IPS-NIHi7 (cell line): ENCODE data around the gene NT5C2.
A peak's percentile ranks its signal among the peaks of the same experiment; 100 is the strongest.

ENCODE experiments used
- DNase-seq: peaks from one replicate; pipeline ENCODE4 v3.0.0; 2012; ENCODE audit warnings: mixed read lengths; ENCODE audit errors: extremely low spot score

The NT5C2 gene

DNA sequence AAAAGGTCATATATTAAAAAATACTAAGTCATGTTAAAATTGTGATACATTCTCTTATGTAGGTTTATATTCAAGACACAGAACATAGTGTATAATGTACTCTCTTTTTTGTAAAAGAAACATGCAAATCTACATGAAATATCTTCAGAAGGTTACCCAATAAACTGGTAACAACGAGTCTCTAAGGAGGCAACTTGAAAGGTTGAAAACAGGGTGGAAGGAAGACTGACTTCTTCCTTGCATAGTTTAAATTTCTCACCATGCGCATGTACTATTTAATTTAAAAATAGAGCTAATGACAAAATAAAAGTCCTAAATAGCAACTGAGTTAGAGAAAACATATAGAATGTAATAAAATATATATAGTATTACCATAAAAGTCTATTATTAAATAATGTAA lies 132.5 kb downstream of the NT5C2 start:
- DNase-seq, result no peak

DNA sequence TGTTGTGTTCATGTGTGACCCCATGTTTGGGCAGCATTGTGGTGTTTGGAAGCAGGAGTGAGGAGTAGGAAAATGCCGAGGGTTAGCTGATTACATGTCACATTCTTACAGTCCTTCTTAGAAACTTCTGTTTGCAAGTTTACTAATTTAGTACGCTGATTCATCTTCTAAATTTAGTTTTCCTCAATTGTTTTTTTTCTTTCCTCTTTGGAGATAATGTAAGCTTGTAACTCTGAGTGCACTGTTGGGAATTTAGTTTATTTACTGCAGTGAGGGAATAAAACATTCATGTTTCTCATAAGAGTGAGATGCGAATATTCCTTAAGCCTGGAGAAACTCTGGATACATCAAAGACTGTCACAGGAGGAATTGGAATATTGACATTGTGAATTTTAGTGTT lies 135.0 kb downstream of the NT5C2 start:
- DNase-seq, result no peak

GRCh38 chr10:103055105-103055504 lies 138.0 kb downstream of the NT5C2 start:
- DNase-seq, result no peak

GRCh38 chr10:103054621-103055020 lies 138.5 kb downstream of the NT5C2 start:
- no peak for DNase-seq

GRCh38 chr10:103053659-103054581 lies 139.2 kb downstream of the NT5C2 start:
- DNase-seq, result peak; percentile 71

DNA sequence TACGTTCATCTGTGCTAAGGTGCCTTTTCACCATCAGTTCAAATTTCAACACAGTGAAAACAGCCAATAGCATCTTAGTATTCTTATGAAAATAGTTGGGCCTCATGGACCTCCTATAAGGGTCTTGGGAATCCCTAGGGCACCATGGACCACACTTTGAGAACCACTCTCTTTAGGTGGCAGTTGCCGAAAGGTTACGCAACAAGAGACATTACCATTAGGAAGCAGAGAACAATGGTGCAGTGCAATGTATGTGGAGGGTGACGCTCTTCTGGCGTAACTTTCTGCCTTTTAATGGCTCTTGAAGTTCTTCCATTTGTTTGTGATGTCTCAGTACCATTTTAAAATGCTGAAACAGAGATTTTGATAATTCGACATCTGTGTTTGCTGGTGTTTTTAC lies 143.8 kb downstream of the NT5C2 start:
- DNase-seq, result no peak

DNA sequence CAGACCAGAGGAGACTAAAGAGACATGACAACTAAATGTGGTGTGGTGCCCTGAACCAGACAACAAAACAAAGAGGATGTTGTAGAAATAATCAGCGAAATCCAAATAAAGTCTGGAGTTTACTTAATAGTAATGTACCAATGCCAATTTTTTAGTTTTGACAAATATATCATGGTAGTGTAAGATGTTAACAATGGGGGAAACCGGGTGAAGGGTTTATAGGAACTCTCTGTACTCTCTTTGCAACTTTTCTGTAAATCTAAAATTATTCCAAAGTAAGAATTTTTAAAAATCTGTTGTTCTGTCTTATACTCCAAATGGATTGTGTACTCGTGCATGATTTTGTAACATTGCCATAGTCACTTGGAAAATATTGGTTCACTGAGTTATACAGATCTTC lies 145.7 kb downstream of the NT5C2 start:
- no peak for DNase-seq

GRCh38 chr10:103045961-103046360 lies 147.1 kb downstream of the NT5C2 start:
- DNase-seq, result no peak

DNA sequence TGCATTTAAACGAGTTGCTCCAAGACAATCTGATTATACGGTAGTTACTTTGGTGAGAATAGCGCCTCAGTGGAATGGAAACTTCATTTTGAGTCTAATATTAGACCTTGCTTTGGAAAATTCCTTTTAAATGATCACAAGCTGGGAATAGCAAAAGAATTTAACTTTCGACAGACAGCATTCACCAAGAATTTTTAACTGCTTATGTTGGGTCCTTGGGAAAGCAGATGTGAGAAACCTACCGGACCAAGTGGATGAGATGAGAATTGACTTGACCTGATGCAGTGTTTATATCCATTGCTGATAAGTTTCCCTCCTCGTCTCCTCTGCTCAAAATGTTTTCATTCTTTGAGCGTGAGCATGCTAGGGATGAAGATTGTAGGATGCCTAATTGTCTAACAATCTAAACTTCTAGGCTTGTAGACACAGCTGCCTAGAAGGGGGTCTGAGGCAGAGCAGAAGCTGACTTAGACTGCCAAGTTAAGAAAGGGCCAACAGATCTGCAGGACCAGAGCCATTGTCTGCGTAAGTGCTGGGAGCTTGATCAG lies 148.1 kb downstream of the NT5C2 start:
- no peak for DNase-seq

DNA sequence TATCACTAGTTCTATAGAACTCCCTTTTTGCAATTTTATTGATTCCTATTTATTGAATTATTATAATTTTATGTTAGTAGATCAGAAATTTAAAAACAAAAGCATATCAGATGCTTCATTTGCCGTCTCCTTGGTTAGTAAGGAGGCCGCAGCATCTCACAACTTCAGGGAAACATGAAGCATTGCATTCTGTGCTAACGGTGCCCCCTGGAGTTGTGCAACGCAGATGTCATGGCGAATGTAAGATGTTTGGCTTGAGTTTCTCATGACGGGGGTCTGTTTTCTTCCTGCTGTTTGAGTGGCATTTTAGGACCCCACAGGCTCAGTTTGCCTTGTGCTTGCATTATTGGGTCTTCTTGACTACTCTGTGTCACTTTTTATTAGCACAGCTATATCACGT lies 150.2 kb downstream of the NT5C2 start:
- DNase-seq, result no peak

GRCh38 chr10:103042129-103042528 lies 150.9 kb downstream of the NT5C2 start:
- peak; percentile 49 for DNase-seq

DNA sequence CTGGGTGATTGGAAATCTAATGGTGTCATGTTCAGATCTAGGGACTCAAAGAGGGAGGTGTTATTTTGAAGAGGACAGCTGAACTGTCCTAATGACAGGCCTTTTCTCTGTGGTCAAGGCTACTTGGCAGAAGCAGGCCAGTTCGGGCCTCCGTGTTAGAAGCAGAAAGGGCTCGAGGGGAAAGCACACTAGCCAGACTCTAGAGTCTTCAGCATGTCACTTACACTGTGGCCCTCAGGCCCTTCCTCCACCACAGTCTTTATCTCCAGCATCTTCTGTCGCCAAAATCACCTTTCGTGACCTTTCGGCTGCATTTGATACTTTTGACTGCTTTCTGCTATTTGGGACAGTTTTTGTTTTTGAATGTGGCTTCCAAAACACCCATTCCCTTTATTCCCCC lies 151.7 kb downstream of the NT5C2 start:
- DNase-seq, result no peak

- no peak for DNase-seq
Measured at GRCh38 chr10:103040418-103040817, 152.7 kb downstream of the NT5C2 start.

- no peak for DNase-seq
Measured at GRCh38 chr10:103038570-103038969, 154.5 kb downstream of the NT5C2 start.
